ENCODE data around the gene DPH2.

The DPH2 gene

GRCh38 chr1:43985984-43986595, 16.3 kb downstream of the DPH2 start:
- DNase-seq, result peak; percentile 79

- DNase-seq, result peak; percentile 54
These were observed 16.9 kb downstream of the DPH2 start for GRCh38 chr1:43986712-43987111.

GRCh38 chr1:43987159-43987902, 17.5 kb downstream of the DPH2 start:
- DNase-seq, result no peak

- no peak for DNase-seq
These were observed 20.7 kb downstream of the DPH2 start for GRCh38 chr1:43990271-43991199.

GRCh38 chr1:43991200-43991475, 21.3 kb downstream of the DPH2 start:
- DNase-seq, result no peak

GRCh38 chr1:43991476-43992231, 21.8 kb downstream of the DPH2 start, which contains the start of gene CCDC24:
Gene CCDC24, plus strand, starts transcription at chr1:43991599. Its CDS starts 280 bp downstream, at chr1:43991879.
- peak; percentile 95 for DNase-seq

GRCh38 chr1:43992232-43992995, 22.6 kb downstream of the DPH2 start:
- DNase-seq, result no peak

GRCh38 chr1:43993206-43993914, 23.6 kb downstream of the DPH2 start:
- no peak for DNase-seq

- DNase-seq, result peak; percentile 18
These were observed 24.3 kb downstream of the DPH2 start for GRCh38 chr1:43994071-43994470.

GRCh38 chr1:43994794-43995790, 25.3 kb downstream of the DPH2 start:
- DNase-seq, result peak; percentile 71

- no peak for DNase-seq
These were observed 26.3 kb downstream of the DPH2 start for GRCh38 chr1:43995984-43996732.

GRCh38 chr1:43996733-43997115, 26.9 kb downstream of the DPH2 start:
- no peak for DNase-seq

- DNase-seq, result no peak
These were observed 27.6 kb downstream of the DPH2 start for GRCh38 chr1:43997295-43997999.

GRCh38 chr1:43998000-43998378, 28.2 kb downstream of the DPH2 start:
- no peak for DNase-seq

GRCh38 chr1:43999455-43999854, 29.6 kb downstream of the DPH2 start:
- DNase-seq, result peak; percentile 84

GRCh38 chr1:44000122-44000665, 30.4 kb downstream of the DPH2 start:
- DNase-seq, result peak; percentile 97

- DNase-seq, result no peak
These were observed 32.4 kb downstream of the DPH2 start for GRCh38 chr1:44002165-44002564.

- no peak for DNase-seq
These were observed 32.9 kb downstream of the DPH2 start for GRCh38 chr1:44002606-44003157.

All from NCI-H226 (cell line).